Nephron (organoid): ENCODE data around the gene LCA5.

Source experiments
- H3K27ac Mint-ChIP-seq, 3 experiments: 2 replicates each; pipeline ENCODE4 v1.8.0; 2020; ENCODE audit warnings: mixed read lengths in 3 of 3, mild to moderate bottlenecking in 2 of 3, moderate library complexity in 1 of 3
- H3K27me3 Mint-ChIP-seq: 2 replicates; pipeline ENCODE4 v1.8.0; 2021; ENCODE audit warnings: low read depth, mild to moderate bottlenecking, moderate library complexity, mixed read lengths
- H3K36me3 Mint-ChIP-seq: 2 replicates; pipeline ENCODE4 v1.8.0; 2020; ENCODE audit warnings: low read depth, mixed read lengths
- H3K4me1 Mint-ChIP-seq: 2 replicates; pipeline ENCODE4 v1.8.0; 2020; ENCODE audit warnings: mixed read lengths
- H3K4me3 Mint-ChIP-seq, 3 experiments: 2 replicates each; pipeline ENCODE4 v1.8.0; 2020; ENCODE audit warnings: mild to moderate bottlenecking in 3 of 3, mixed read lengths in 3 of 3, moderate library complexity in 2 of 3
- H3K9me3 Mint-ChIP-seq: 2 replicates; pipeline ENCODE4 v1.8.0; 2020; ENCODE audit warnings: mixed read lengths
- CTCF ChIP-seq, 3 experiments: fragments of 200-600 bp; sonication (generic); IDR thresholded peaks; one replicate each; pipeline ENCODE4 v1.5.0; 2021; ENCODE audit warnings: antibody characterized with exemption in 3 of 3; ENCODE audit not compliant: unreplicated experiment in 3 of 3

LCA5 gene

GRCh38 chr6:79469376-79470246 is 67.6 kb downstream of the LCA5 start:
- H3K36me3 Mint-ChIP-seq: no peaks in the 10 kb centered on the region
- no peaks in the 10 kb centered on the region for H3K27me3 Mint-ChIP-seq
- TF ChIP-seq CTCF (IDR thresholded peaks at IDR 0.05; ENCODE audit: unreplicated experiment in 3 of 3): no peak
- H3K9me3 Mint-ChIP-seq: no peaks in the 10 kb centered on the region
- no peaks in the 10 kb centered on the region for H3K4me1 Mint-ChIP-seq
- H3K27ac Mint-ChIP-seq: no peak overlapping the region
- no peak overlapping the region for H3K4me3 Mint-ChIP-seq

- Mint-ChIP-seq H3K9me3 (no peaks in the 10 kb centered on the region), H3K27ac (peak overlapping the region in 1 of 3 experiments; percentile 1), H3K27me3 (no peaks in the 10 kb centered on the region), H3K36me3 (no peaks in the 10 kb centered on the region), H3K4me1 (peaks cover 3% of the 10 kb centered on the region), H3K4me3 (no peak overlapping the region)
- no peak for TF ChIP-seq CTCF (IDR thresholded peaks at IDR 0.05; ENCODE audit: unreplicated experiment in 3 of 3)
Observed at GRCh38 chr6:79468587-79468986, 68.6 kb downstream of the LCA5 start.

DNA sequence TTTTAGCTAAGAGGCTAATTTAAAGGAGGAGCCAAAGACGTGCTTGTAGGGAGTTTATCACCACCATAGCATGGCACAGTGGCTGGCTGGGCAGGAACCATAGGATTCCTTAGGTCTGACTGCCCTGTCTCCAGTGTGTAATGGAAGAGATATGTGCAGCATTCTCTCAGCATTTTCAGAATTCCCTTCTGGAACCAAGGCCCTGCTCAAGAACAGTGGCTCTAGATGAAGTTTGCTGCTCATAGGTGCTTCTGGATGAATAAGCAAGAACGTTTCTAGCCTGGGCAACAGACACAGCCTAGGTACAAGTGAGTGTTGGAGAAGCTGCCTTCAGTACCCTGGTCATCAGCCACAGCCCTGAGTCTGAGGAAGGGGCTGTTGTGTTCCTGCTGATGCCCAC is 69.1 kb downstream of the LCA5 start:
- Mint-ChIP-seq H3K27me3 (no peaks in the 10 kb centered on the region), H3K4me3 (no peak overlapping the region), H3K36me3 (no peaks in the 10 kb centered on the region), H3K4me1 (peaks cover 5% of the 10 kb centered on the region), H3K9me3 (no peaks in the 10 kb centered on the region), H3K27ac (no peak overlapping the region)
- TF ChIP-seq CTCF (IDR thresholded peaks at IDR 0.05; ENCODE audit: unreplicated experiment in 3 of 3): no peak

DNA sequence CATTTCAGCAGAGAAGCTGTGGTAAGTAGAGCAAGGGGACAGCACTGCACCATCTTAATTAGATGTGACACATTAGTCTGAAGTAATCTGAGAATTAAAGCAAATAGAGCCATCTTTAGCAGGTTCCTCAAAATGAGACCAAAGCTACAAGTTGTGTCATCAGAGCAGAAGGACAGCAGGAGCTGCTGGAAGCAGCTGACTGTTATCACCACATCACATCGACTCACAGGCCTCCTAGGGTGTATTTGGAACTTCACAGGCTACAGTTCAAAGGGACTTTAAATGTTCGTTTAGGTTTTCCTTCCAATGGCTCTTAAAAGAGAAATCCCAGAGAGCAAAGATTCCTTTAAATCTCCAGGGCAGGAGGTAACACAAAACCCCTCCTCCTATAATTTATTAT is 69.5 kb downstream of the LCA5 start:
- Mint-ChIP-seq H3K4me1 (peaks cover 5% of the 10 kb centered on the region), H3K27ac (no peak overlapping the region), H3K27me3 (no peaks in the 10 kb centered on the region), H3K36me3 (no peaks in the 10 kb centered on the region), H3K9me3 (no peaks in the 10 kb centered on the region), H3K4me3 (no peak overlapping the region)
- no peak for TF ChIP-seq CTCF (IDR thresholded peaks at IDR 0.05; ENCODE audit: unreplicated experiment in 3 of 3)

GRCh38 chr6:79466207-79466834 is 70.9 kb downstream of the LCA5 start:
- Mint-ChIP-seq H3K27ac (no peak overlapping the region), H3K4me3 (no peak overlapping the region), H3K4me1 (peaks cover 5% of the 10 kb centered on the region), H3K9me3 (no peaks in the 10 kb centered on the region), H3K27me3 (no peaks in the 10 kb centered on the region), H3K36me3 (no peaks in the 10 kb centered on the region)
- peak; percentile 53 to 68 (median 54) for TF ChIP-seq CTCF (IDR thresholded peaks at IDR 0.05; ENCODE audit: unreplicated experiment in 3 of 3)
